ENCODE data around the gene CMIP. TPM values are rescaled to one million over a fixed set of nuclear protein-coding genes. Genes with fewer than 3 reads are reported as not detected.

The CMIP gene
- total and polyA plus RNA-seq, 3 donors from 2014 or later = 34.9 to 72.5 (median 42.0) TPM

- no peak for TF ChIP-seq POLR2A (IDR thresholded peaks at IDR 0.05)
- TF ChIP-seq, protein P1, sequence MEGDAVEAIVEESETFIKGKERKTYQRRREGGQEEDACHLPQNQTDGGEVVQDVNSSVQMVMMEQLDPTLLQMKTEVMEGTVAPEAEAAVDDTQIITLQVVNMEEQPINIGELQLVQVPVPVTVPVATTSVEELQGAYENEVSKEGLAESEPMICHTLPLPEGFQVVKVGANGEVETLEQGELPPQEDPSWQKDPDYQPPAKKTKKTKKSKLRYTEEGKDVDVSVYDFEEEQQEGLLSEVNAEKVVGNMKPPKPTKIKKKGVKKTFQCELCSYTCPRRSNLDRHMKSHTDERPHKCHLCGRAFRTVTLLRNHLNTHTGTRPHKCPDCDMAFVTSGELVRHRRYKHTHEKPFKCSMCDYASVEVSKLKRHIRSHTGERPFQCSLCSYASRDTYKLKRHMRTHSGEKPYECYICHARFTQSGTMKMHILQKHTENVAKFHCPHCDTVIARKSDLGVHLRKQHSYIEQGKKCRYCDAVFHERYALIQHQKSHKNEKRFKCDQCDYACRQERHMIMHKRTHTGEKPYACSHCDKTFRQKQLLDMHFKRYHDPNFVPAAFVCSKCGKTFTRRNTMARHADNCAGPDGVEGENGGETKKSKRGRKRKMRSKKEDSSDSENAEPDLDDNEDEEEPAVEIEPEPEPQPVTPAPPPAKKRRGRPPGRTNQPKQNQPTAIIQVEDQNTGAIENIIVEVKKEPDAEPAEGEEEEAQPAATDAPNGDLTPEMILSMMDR (IDR thresholded peaks at IDR 0.05) = no peak
- H3K4me3 ChIP-seq = no peak overlapping the region
- 92 to 93% methylated on average over 14 to 23 of the region's 23 CpGs for WGBS, 2 donors
- no peaks in the 10 kb centered on the region for H3K27me3 ChIP-seq
- no peaks in the 10 kb centered on the region for H3K36me3 ChIP-seq (ENCODE audit: low read depth, missing control alignments)
- H3K27ac ChIP-seq = no peak overlapping the region
- no peaks in the 10 kb centered on the region for H3K9me3 ChIP-seq
- DNase-seq = no peak
- intact Hi-C loops (cut with DNase I; ENCODE audit: low total_unique reads) = no loop called here
- H3K4me1 ChIP-seq = peaks cover 11% of the 10 kb centered on the region
Measured at GRCh38 chr16:81456523-81457325, 12.1 kb downstream of the CMIP start.

DNA sequence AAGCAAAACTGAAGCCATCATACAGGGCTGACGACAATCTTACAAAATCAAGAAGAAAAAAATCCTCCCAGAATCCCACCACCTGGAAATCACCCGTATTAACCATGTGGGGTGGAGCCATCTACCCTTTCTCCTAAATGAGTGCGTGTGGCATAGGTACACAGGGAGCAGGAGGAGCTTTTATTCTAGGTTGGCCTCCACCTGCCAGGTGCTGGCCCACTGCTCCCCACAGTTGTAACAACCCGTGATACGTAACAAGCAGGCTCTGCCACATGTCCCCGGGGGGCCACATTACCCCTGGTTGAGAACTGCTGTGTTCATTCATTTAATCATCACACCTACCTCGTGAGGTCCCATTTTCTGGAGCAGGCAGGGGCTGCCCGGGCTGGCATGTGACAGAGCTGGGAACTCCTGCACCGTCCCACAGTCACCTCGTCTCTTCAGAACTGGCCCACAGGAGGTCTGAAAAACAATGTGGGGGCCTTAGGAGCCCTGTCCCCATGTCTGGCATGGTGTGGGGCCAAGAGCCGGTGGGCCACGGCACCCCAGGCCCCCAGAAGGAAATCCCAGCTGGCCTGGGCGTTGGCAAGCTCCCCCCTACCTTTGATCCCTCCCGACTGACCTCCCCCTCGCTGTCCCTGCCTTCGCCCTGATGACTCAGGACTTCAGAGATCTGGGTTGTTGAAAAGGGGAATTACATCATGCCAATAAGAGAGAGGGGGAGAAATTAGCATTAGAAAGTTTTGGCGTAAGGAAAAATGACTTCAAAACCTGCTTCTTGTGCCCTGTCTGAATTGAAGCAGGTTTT lies 12.9 kb downstream of the CMIP start:
- intact Hi-C loops (cut with DNase I; ENCODE audit: low total_unique reads) = no loop called here
- 79 to 82% methylated on average over 14 to 17 of the region's 17 CpGs for WGBS, 2 donors
- Histone ChIP-seq H3K27me3 (no peaks in the 10 kb centered on the region), H3K27ac (no peak overlapping the region), H3K36me3 (ENCODE audit: low read depth, missing control alignments) (no peaks in the 10 kb centered on the region), H3K4me3 (no peak overlapping the region), H3K9me3 (no peaks in the 10 kb centered on the region), H3K4me1 (peaks cover 8% of the 10 kb centered on the region)
- TF ChIP-seq, protein P1 (IDR thresholded peaks at IDR 0.05) = no peak
- TF ChIP-seq POLR2A (IDR thresholded peaks at IDR 0.05) = no peak
- DNase-seq = no peak

DNA sequence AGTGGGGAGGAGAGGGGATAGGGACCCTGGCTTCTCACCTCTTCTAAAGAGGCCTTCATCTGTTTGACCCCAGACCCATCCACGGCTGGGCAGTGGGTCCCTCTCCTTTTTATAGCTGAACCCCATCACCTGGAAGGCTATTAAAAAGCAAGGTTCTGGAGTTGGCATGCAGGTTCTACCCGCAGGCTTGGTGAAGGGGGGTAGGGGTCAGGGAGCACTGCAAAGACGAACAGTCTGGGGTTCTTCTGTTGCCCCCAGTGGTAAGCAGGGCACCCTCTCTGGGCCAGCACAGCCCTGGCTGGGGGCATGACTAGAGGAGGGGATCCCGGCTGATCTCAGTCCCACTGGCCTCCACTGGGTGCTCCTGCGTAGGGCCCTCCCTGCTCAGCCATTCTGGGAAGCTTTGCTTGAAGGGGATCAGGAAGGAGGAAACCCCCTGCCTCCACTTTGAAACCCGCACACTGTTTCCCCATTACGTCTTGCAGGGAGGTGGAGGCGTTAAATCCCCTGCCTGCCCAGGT lies 13.6 kb downstream of the CMIP start:
- Histone ChIP-seq H3K36me3 (ENCODE audit: low read depth, missing control alignments) (no peaks in the 10 kb centered on the region), H3K4me3 (no peak overlapping the region), H3K4me1 (peaks cover 12% of the 10 kb centered on the region), H3K9me3 (no peaks in the 10 kb centered on the region), H3K27ac (no peak overlapping the region), H3K27me3 (no peaks in the 10 kb centered on the region)
- WGBS, 2 donors = 93 to 95% methylated on average over 6 to 8 of the region's 8 CpGs
- TF ChIP-seq, protein P1 (IDR thresholded peaks at IDR 0.05) = no peak
- TF ChIP-seq POLR2A (IDR thresholded peaks at IDR 0.05) = no peak
- intact Hi-C loops (cut with DNase I; ENCODE audit: low total_unique reads) = no loop called here
- no peak for DNase-seq

DNA sequence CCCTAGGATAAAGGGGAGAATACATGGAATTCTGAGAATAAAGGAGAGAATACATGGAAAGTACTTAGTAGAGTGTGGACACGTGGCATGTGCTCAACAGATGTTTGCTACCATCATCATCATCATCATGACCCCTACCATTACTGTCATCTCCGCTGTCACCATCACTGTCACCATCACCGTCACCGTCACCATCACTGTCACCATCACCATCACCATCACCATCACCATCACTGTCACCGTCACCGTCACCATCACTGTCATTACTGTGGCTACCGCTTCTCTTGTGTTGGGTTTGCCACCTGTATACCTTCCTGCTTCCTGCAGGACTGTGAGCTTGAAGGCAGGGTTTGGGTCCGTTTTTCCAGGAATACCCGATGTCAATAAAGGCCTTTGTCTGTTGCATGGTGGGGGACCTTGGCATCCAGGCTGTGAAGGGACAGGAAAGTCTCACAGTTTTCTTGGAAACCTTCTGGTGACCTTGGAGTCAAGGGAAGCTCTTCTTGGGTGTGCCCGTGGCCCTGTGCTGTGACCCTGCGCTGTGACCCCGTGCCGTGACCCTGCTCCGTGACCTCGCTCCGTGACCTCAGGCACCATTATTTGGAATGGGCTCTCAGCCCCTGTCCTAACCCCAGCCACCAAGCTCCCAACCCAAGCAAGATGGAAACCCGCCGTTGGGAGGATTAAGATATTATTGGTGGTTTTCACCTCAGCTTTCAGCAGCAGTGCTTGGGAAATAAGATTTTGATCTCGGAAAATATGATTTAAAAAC lies 14.4 kb downstream of the CMIP start:
- DNase-seq = no peak
- H3K36me3 ChIP-seq (ENCODE audit: low read depth, missing control alignments) = no peaks in the 10 kb centered on the region
- WGBS, 2 donors = 90 to 93% methylated on average over 19 of the region's 19 CpGs
- intact Hi-C loops (cut with DNase I; ENCODE audit: low total_unique reads) = no loop called here
- H3K4me3 ChIP-seq = no peak overlapping the region
- H3K4me1 ChIP-seq = peaks cover 12% of the 10 kb centered on the region
- no peaks in the 10 kb centered on the region for H3K27me3 ChIP-seq
- TF ChIP-seq POLR2A (IDR thresholded peaks at IDR 0.05) = no peak
- TF ChIP-seq, protein P1 (IDR thresholded peaks at IDR 0.05) = no peak
- no peak overlapping the region for H3K27ac ChIP-seq
- H3K9me3 ChIP-seq = no peaks in the 10 kb centered on the region
